ENCODE data around the gene KRT73.
A peak's percentile ranks its signal among the peaks of the same experiment; 100 is the strongest.

The KRT73 gene

GRCh38 chr12:52646613-52647012 lies 28.3 kb upstream of the KRT73 start:
- TF ChIP-seq CTCF (IDR thresholded peaks at IDR 0.05; ENCODE audit: insufficient read depth, low read depth, low read length, missing control alignments): no peak
- no peak for DNase-seq (ENCODE audit: low read depth)
- H3K4me3 ChIP-seq (ENCODE audit: low read length): no peak overlapping the region

DNA sequence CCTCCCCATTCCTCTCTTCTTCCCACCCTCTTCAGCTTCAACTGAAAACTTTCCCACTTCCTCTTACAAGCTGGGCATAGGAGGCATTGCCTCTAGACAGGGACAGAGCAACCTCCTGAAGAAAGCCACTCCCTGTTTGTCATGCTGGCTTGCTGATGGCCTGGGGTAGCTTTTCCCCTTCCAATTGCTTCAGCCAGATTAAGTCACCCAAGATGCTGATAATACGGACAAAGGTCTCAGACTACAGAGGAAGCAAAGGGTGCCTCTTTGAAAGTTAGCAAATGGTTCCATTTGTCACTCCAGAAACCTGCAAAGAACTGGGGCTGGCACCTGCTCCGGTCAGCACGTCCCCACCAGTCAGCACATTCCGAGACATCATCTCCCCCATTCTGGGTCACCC lies 27.6 kb upstream of the KRT73 start:
- no peak overlapping the region for H3K4me3 ChIP-seq (ENCODE audit: low read length)
- peak; percentile 13 for DNase-seq (ENCODE audit: low read depth)
- TF ChIP-seq CTCF (IDR thresholded peaks at IDR 0.05; ENCODE audit: insufficient read depth, low read depth, low read length, missing control alignments): no peak

- no peak overlapping the region for H3K4me3 ChIP-seq (ENCODE audit: low read length)
- TF ChIP-seq CTCF (IDR thresholded peaks at IDR 0.05; ENCODE audit: insufficient read depth, low read depth, low read length, missing control alignments): no peak
- DNase-seq (ENCODE audit: low read depth): peak; percentile 47
Measured at GRCh38 chr12:52645120-52645761, 26.9 kb upstream of the KRT73 start.

GRCh38 chr12:52644078-52644415 lies 25.7 kb upstream of the KRT73 start:
- no peak overlapping the region for H3K4me3 ChIP-seq (ENCODE audit: low read length)
- no peak for DNase-seq (ENCODE audit: low read depth)
- TF ChIP-seq CTCF (IDR thresholded peaks at IDR 0.05; ENCODE audit: insufficient read depth, low read depth, low read length, missing control alignments): no peak

DNA sequence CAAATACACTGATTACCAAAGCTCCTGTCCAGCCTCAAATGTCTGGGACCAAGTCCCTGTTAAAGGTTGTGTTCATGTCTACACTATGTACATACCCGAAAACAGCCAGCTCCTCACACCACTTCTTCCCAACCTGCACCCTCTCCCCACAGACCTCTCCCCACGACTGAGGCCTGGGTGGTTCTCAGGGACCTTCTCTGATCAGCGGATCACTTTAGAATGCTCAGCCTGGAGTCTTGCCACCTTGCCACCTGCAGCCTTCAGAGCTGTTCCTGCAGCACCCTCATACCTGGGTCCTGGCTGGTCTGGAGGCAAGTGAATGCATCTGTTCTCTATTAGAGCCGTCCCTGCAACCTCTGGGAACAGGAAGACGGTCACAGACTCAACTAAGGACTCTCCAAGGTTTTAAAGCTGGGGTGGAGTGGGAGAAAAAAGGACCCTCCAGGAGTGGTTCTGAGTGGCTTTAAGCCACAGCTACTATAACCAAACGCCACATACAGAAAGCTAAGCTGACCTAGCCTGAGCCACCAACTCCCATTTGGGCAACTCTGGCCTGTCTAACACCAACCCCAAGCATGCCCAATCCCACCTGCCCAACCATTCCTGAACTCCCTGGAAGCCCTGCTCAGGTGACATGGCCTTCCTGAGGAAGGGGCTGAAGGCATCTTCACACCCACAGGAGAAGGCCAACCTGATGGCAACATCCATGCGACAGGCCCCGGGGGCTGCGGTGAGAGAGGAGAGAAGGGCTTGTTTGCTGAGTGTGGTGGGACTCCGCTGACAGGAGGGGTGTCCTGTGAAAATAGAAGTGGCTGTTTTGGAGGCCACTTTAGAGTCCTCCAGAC lies 25.1 kb upstream of the KRT73 start:
- DNase-seq (ENCODE audit: low read depth): no peak
- no peak for TF ChIP-seq CTCF (IDR thresholded peaks at IDR 0.05; ENCODE audit: insufficient read depth, low read depth, low read length, missing control alignments)
- no peak overlapping the region for H3K4me3 ChIP-seq (ENCODE audit: low read length)

GRCh38 chr12:52641468-52641867 lies 23.1 kb upstream of the KRT73 start:
- no peak for TF ChIP-seq CTCF (IDR thresholded peaks at IDR 0.05; ENCODE audit: insufficient read depth, low read depth, low read length, missing control alignments)
- DNase-seq (ENCODE audit: low read depth): no peak
- no peak overlapping the region for H3K4me3 ChIP-seq (ENCODE audit: low read length)
